ENCODE measurements around the gene YES1. TPM values are rescaled to one million over a fixed set of nuclear protein-coding genes. Genes with fewer than 3 reads are reported as not detected.

Gene YES1
- total and polyA plus RNA-seq, 2 of the 13 experiments (the other 11 are each of a cell fraction or from before 2014, with no cell fraction given) = 17.2 to 70.8 TPM

GRCh38 chr18:811892-812375, at the start of gene YES1 (continued):
- peak; percentile 69 for TF ChIP-seq SAP130 (CRISPR knock-in tag; IDR thresholded peaks at IDR 0.05; ENCODE audit: low read depth)
- TF ChIP-seq EED (CRISPR knock-in tag; IDR thresholded peaks at IDR 0.05) = 0 out of 2 replicates have a peak, but pooled peaks have one; percentile 34
- TF ChIP-seq ZNF841 (CRISPR knock-in tag; IDR thresholded peaks at IDR 0.05; ENCODE audit: borderline replicate concordance) = 0 out of 2 replicates have a peak, but pooled peaks have one; percentile 2
- no peak for TF ChIP-seq E2F5 (CRISPR knock-in tag; conservative IDR thresholded peaks at IDR 0.05)
- no peak for TF ChIP-seq ZNF430 (CRISPR knock-in tag; IDR thresholded peaks at IDR 0.05)
- TF ChIP-seq, protein P1, sequence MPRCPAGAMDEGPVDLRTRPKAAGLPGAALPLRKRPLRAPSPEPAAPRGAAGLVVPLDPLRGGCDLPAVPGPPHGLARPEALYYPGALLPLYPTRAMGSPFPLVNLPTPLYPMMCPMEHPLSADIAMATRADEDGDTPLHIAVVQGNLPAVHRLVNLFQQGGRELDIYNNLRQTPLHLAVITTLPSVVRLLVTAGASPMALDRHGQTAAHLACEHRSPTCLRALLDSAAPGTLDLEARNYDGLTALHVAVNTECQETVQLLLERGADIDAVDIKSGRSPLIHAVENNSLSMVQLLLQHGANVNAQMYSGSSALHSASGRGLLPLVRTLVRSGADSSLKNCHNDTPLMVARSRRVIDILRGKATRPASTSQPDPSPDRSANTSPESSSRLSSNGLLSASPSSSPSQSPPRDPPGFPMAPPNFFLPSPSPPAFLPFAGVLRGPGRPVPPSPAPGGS (CRISPR knock-in tag; IDR thresholded peaks at IDR 0.05) = peak; percentile 61; the same call in 1 of the 2 replicates
- no peak for TF ChIP-seq FLYWCH1 (CRISPR knock-in tag; IDR thresholded peaks at IDR 0.05)

GRCh38 chr18:857986-858385, 45.9 kb upstream of the YES1 start:
- H3K9me3 ChIP-seq (ENCODE audit: low read length) = no peaks in the 10 kb centered on the region
- FAIRE-seq (no peak), ATAC-seq (no peak), DNase-seq (ENCODE audit: low spot score) (no peak)
- H3K4me1 ChIP-seq (ENCODE audit: insufficient read depth, low read length) = no peaks in the 10 kb centered on the region
- in situ Hi-C loops (cut with HindIII; ENCODE audit: extremely low pct_ligation_motif_present, low pct_unique_long_range_greater_than_20kb) (loop anchor here (25.0 kb wide), 2 partner anchors 804 to 1704 kb away; partner anchors contain the start of genes METTL4 and NDC80), intact Hi-C loops (cut with micrococcal nuclease; ENCODE audit: unreplicated experiment) (no loop called here)
- ChIA-PET CTCF (ENCODE audit: low intra/inter-chr PET ratio, low total read pairs) (no interaction called here), POLR2A (no interaction called here)
- no peak overlapping the region for H3K9ac ChIP-seq (ENCODE audit: insufficient read depth, low read depth, low read length)
- no peak for TF ChIP-seq CEBPB (IDR thresholded peaks at IDR 0.05; ENCODE audit: borderline replicate concordance, low read depth, low read length)
- no peak for TF ChIP-seq POLR2AphosphoS2 (IDR thresholded peaks at IDR 0.05; ENCODE audit: low read depth, low read length)
- TF ChIP-seq ZNF788 (CRISPR knock-in tag; IDR thresholded peaks at IDR 0.05; ENCODE audit: borderline replicate concordance) = no peak
- no peak for TF ChIP-seq MTERF4 (CRISPR knock-in tag; IDR thresholded peaks at IDR 0.05)
- no peak for TF ChIP-seq E2F5 (CRISPR knock-in tag; conservative IDR thresholded peaks at IDR 0.05)
- TF ChIP-seq NBN (conservative IDR thresholded peaks at IDR 0.05) = no peak
- TF ChIP-seq ZNF775 (CRISPR knock-in tag; IDR thresholded peaks at IDR 0.05; ENCODE audit: borderline replicate concordance) = no peak
- TF ChIP-seq ZNF543 (CRISPR knock-in tag; IDR thresholded peaks at IDR 0.05) = no peak
- no peak for TF ChIP-seq ZFP1 (CRISPR knock-in tag; IDR thresholded peaks at IDR 0.05)
- no peak for TF ChIP-seq ZNF235 (CRISPR knock-in tag; IDR thresholded peaks at IDR 0.05; ENCODE audit: borderline replicate concordance)
- TF ChIP-seq RNF2 (conservative IDR thresholded peaks at IDR 0.05; ENCODE audit: low read depth) = no peak
- TF ChIP-seq ZBTB20 (CRISPR knock-in tag; IDR thresholded peaks at IDR 0.05; ENCODE audit: borderline replicate concordance, low read depth) = no peak
- TF ChIP-seq, protein P2, sequence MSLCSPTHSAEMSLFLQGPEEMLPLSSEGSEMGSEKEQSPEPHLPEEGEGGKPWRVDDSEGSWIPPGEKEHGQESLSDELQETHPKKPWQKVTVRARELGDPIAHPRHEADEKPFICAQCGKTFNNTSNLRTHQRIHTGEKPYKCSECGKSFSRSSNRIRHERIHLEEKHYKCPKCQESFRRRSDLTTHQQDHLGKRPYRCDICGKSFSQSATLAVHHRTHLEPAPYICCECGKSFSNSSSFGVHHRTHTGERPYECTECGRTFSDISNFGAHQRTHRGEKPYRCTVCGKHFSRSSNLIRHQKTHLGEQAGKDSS (CRISPR knock-in tag; IDR thresholded peaks at IDR 0.05; ENCODE audit: borderline replicate concordance, low read depth) = no peak
- H3K27ac ChIP-seq (ENCODE audit: extremely low read length, insufficient read depth, low read length) = no peak overlapping the region
- no peak overlapping the region for H3K4me3 ChIP-seq (replicated peaks in 1 of 3; ENCODE audit: insufficient read depth in 1 of 3, low read depth in 2 of 3, low read length in 3 of 3)
- WGBS (ENCODE audit: low lambda C conversion rate) = 2% methylated on average over 2 of the region's 2 CpGs
- peaks cover 0 to 10% of the 10 kb centered on the region in 2 experiments; a peak in 3 of 5 replicates for H3K27me3 ChIP-seq (ENCODE audit: control insufficient read depth in 1 of 2, insufficient read depth in 2 of 2, low read length in 2 of 2)
- H2AFZ ChIP-seq (ENCODE audit: low read length) = no peak overlapping the region
- H3K4me2 ChIP-seq (ENCODE audit: low read depth, low read length) = no peak overlapping the region
- H4K20me1 ChIP-seq (ENCODE audit: insufficient read depth, low read length) = no peaks in the 10 kb centered on the region
- H3K36me3 ChIP-seq (replicated peaks in 1 of 2; ENCODE audit: control insufficient read depth in 1 of 2, insufficient read depth in 2 of 2, low read length in 2 of 2) = no peaks in the 10 kb centered on the region
- no TSS peak for BruUV-seq (replicated peaks)
- no peaks in the 10 kb centered on the region for H3K79me2 ChIP-seq (ENCODE audit: insufficient read depth, low read length)

Data from HepG2 (cell line).